DND-41 (cell line): Measurements from ENCODE around the gene ADORA2B.
"Not testable (repeated sequence)": the region's sequence is repeated elsewhere in the genome, so short reads cannot be mapped to it uniquely, and the experiment has no call there.

Source experiments
- ATAC-seq: fragments of 200-7000 bp; cut with Tn5 transposase; 3 replicates; pipeline ENCODE4 v1.9.1; 2021; ENCODE audit warnings: low read depth; ENCODE audit not compliant: insufficient read depth
- DNase-seq: peaks from one replicate; pipeline ENCODE4 v3.0.0-alpha.2; 2020
- H2AFZ ChIP-seq: 2 replicates; pipeline ENCODE4 v1.6.0; 2012; ENCODE audit warnings: low read depth, low read length
- H3K27ac ChIP-seq: 2 replicates; pipeline ENCODE4 v1.5.1; 2012; ENCODE audit warnings: low read length, inconsistent platforms
- H3K27me3 ChIP-seq: fragments of 200-600 bp; sonication (generic); 2 replicates; pipeline ENCODE4 v1.6.0; 2012; ENCODE audit warnings: low read length, mild to moderate bottlenecking, inconsistent platforms; ENCODE audit not compliant: insufficient read depth, poor library complexity
- H3K36me3 ChIP-seq: 2 replicates; pipeline ENCODE4 v1.5.1; 2012; ENCODE audit warnings: low read length, inconsistent platforms; ENCODE audit not compliant: insufficient read depth
- H3K4me1 ChIP-seq: 2 replicates; pipeline ENCODE4 v1.5.1; 2012; ENCODE audit warnings: mild to moderate bottlenecking, low read length; ENCODE audit not compliant: insufficient read depth
- H3K4me2 ChIP-seq: 2 replicates; pipeline ENCODE4 v1.6.0; 2012; ENCODE audit warnings: mild to moderate bottlenecking, moderate library complexity, low read length, inconsistent platforms; ENCODE audit not compliant: insufficient read depth
- H3K4me3 ChIP-seq, 2 experiments: fragments of 200-600 bp in 1 of 2; shearing (Covaris generic) in 1 of 2; 2 replicates each; pipeline ENCODE4 v1.5.1; 2012 to 2016; ENCODE audit warnings: inconsistent platforms in 2 of 2, low read length in 2 of 2, mild to moderate bottlenecking in 2 of 2, low read depth in 1 of 2, moderate library complexity in 1 of 2
- H3K79me2 ChIP-seq: 2 replicates; pipeline ENCODE4 v1.6.0; 2012; ENCODE audit warnings: low read length, inconsistent platforms; ENCODE audit not compliant: insufficient read depth
- H3K9ac ChIP-seq: 2 replicates; pipeline ENCODE4 v1.6.0; 2012; ENCODE audit warnings: low read depth, mild to moderate bottlenecking, inconsistent platforms, low read length, moderate library complexity
- H3K9me3 ChIP-seq: 2 replicates; pipeline ENCODE4 v1.5.1; 2012; ENCODE audit warnings: low read length, moderate library complexity, mild to moderate bottlenecking, inconsistent platforms; ENCODE audit not compliant: insufficient read depth, severe bottlenecking
- H4K20me1 ChIP-seq: 2 replicates; pipeline ENCODE4 v1.6.0; 2012; ENCODE audit warnings: low read length; ENCODE audit not compliant: insufficient read depth
- CTCF ChIP-seq: IDR thresholded peaks from 2 replicates; pipeline ENCODE4 v1.5.1; 2012; ENCODE audit warnings: borderline replicate concordance, low read length, moderate library complexity, mild to moderate bottlenecking; ENCODE audit not compliant: poor library complexity, severe bottlenecking; ENCODE audit errors: extremely low read depth
- EZH2 ChIP-seq: IDR thresholded peaks from 3 replicates; pipeline ENCODE4 v1.6.1; 2012; ENCODE audit warnings: borderline replicate concordance, low read depth, mild to moderate bottlenecking, moderate library complexity, low read length, inconsistent platforms; ENCODE audit not compliant: severe bottlenecking

The ADORA2B gene

GRCh38 chr17:15900871-15901270 lies 44.1 kb upstream of the ADORA2B start:
- TF ChIP-seq EZH2 (no peak), CTCF (no peak)
- Histone ChIP-seq H3K79me2 (no peaks in the 10 kb centered on the region), H2AFZ (no peak overlapping the region), H3K36me3 (no peaks in the 10 kb centered on the region), H3K9ac (no peak overlapping the region), H3K4me1 (peaks cover 11% of the 10 kb centered on the region), H3K4me3 (no peak overlapping the region), H3K27me3 (no peaks in the 10 kb centered on the region), H4K20me1 (no peaks in the 10 kb centered on the region), H3K4me2 (no peak overlapping the region), H3K9me3 (no peaks in the 10 kb centered on the region), H3K27ac (no peak overlapping the region)
- no peak for DNase-seq
- ATAC-seq, result no peak

- H3K4me3 ChIP-seq, H4K20me1 ChIP-seq, H3K36me3 ChIP-seq, H3K27ac ChIP-seq, H3K27me3 ChIP-seq, ATAC-seq, H2AFZ ChIP-seq, H3K79me2 ChIP-seq, H3K9me3 ChIP-seq, H3K4me2 ChIP-seq, H3K9ac ChIP-seq, DNase-seq, H3K4me1 ChIP-seq: not testable (repeated sequence)
Measured at GRCh38 chr17:15905236-15905635, 39.7 kb upstream of the ADORA2B start.

GRCh38 chr17:15907290-15907689 lies 37.6 kb upstream of the ADORA2B start:
- H3K27ac ChIP-seq, result no peak overlapping the region
- H3K27me3 ChIP-seq, result no peaks in the 10 kb centered on the region
- H3K79me2 ChIP-seq, result no peaks in the 10 kb centered on the region
- ATAC-seq, result no peak
- H4K20me1 ChIP-seq, result no peaks in the 10 kb centered on the region
- TF ChIP-seq CTCF (no peak), EZH2 (no peak)
- no peaks in the 10 kb centered on the region for H3K4me1 ChIP-seq
- no peak overlapping the region for H2AFZ ChIP-seq
- H3K9ac ChIP-seq, result no peak overlapping the region
- H3K9me3 ChIP-seq, result no peaks in the 10 kb centered on the region
- DNase-seq, result no peak
- no peaks in the 10 kb centered on the region for H3K36me3 ChIP-seq
- H3K4me3 ChIP-seq, result no peak overlapping the region
- H3K4me2 ChIP-seq, result no peak overlapping the region

GRCh38 chr17:15908378-15908777 lies 36.6 kb upstream of the ADORA2B start:
- TF ChIP-seq EZH2 (no peak), CTCF (no peak)

More at GRCh38 chr17:15908378-15908777, 36.6 kb upstream of the ADORA2B start:
- Histone ChIP-seq H3K79me2 (no peaks in the 10 kb centered on the region), H3K9ac (no peak overlapping the region), H3K27ac (no peak overlapping the region), H4K20me1 (no peaks in the 10 kb centered on the region), H3K4me1 (no peaks in the 10 kb centered on the region), H3K4me3 (no peak overlapping the region), H3K27me3 (no peaks in the 10 kb centered on the region), H3K4me2 (no peak overlapping the region), H3K9me3 (no peaks in the 10 kb centered on the region), H2AFZ (no peak overlapping the region), H3K36me3 (no peaks in the 10 kb centered on the region)
- no peak for DNase-seq
- no peak for ATAC-seq
